Ovary (tissue), 9 donors: Measurements from ENCODE around the gene FZD8. TPM values are rescaled to one million over a fixed set of nuclear protein-coding genes. Genes with fewer than 3 reads are reported as not detected.

Experiments
- DNase-seq, 5 donors: peaks; one replicate each; pipeline ENCODE4 v3.0.0-alpha.2; 2019 to 2020
- H3K27ac ChIP-seq, 2 donors: fragments of 200-600 bp; one replicate each; pipeline versions ENCODE4 v1.5.1 to v1.8.0; 2019 to 2022
- H3K27me3 ChIP-seq: fragments of 200-600 bp; one replicate; pipeline ENCODE4 v1.8.0; 2022
- H3K36me3 ChIP-seq: fragments of 200-600 bp; sonication (generic); one replicate; pipeline ENCODE4 v1.5.1; 2019
- H3K4me1 ChIP-seq: one replicate; pipeline ENCODE4 v1.8.1; 2013; ENCODE audit warnings: mild to moderate bottlenecking, moderate library complexity; ENCODE audit not compliant: insufficient read depth
- H3K4me3 ChIP-seq: fragments of 200-600 bp; sonication (generic); one replicate; pipeline ENCODE4 v1.5.1; 2017
- H3K9me3 ChIP-seq, 2 donors: fragments of 200-600 bp in 1 of 2; sonication (generic) in 1 of 2; one replicate each; pipeline versions ENCODE4 v1.5.1 to v1.8.1; 2013 to 2019; ENCODE audit warnings: mild to moderate bottlenecking in 1 of 2, moderate library complexity in 1 of 2
- CTCF ChIP-seq, 3 donors: fragments of 450-650 bp in 2 of 3; fragments of 200-600 bp in 1 of 3; IDR thresholded peaks; one replicate each; pipeline versions ENCODE4 v1.5.1 to v1.8.0; 2016 to 2022; ENCODE audit warnings: antibody characterized with exemption in 3 of 3, mild to moderate bottlenecking in 1 of 3
- EP300 ChIP-seq: sonication (generic); formaldehyde crosslinking; IDR thresholded peaks from one replicate; pipeline ENCODE4 v1.6.1; 2017; ENCODE audit warnings: antibody characterized with exemption
- POLR2A ChIP-seq: fragments of 450-650 bp; IDR thresholded peaks from one replicate; pipeline ENCODE4 v1.6.1; 2017; ENCODE audit warnings: antibody characterized with exemption, mild to moderate bottlenecking, moderate library complexity
- WGBS, 3 donors: extraction: QIAGEN DNeasy Blood & Tissue Kit in 1 of 3; methylation state at CpG; one replicate each; pipeline versions ENCODE4 v1.1.5 to v1.1.7; 2013 to 2017; 5-methylcytosine and 5-hydroxymethylcytosine counted together
- intact Hi-C, 4 donors: fragments of 100-400 bp; cut with DNase I; formaldehyde crosslinking; loops; one replicate each; pipeline versions ENCODE4 v1.11.0 to v1.15.1; 2022 to 2023
- polyA plus RNA-seq, 2 donors: library from polyadenylated mRNA; stranded (reverse); fragments of 200-250 nt in 1 of 2; fragments of 350-450 nt in 1 of 2; fragmentation: Illumina TruSeq in 1 of 2; extraction: RNeasy Lipid Tissue Mini Kit (QIAGEN cat#74804) in 1 of 2; gene quantifications; one replicate each; pipeline ENCODE4 v1.2.3, GENCODE V29; 2013 to 2014
- total RNA-seq, 7 donors: library from RNA; depleted of rRNA in 2 of 7; stranded (reverse); fragments of >200 nt in 2 of 7; fragmentation: NEBNext Ultra II Directional in 3 of 7; extraction: Animal tissue kit (Norgen Biotek cat#: 25700) in 3 of 7; gene quantifications; one replicate each; pipeline versions ENCODE4 v1.1.0 to v1.2.4, GENCODE V29; 2016 to 2023
- donor health status: DM: no; HTN: no; CAD: no; lungs with moderate emphysema.
- donor health status: DM: no; HTN: no; CAD: no.
- donor health status: Bipolar disorder and iron deficiency.
- donor health status: DM: yes; HTN: yes; CAD: no.
- donor health status: DM: no; HTN: no; CAD: no.
- donor health status: DM: yes; HTN: yes; CAD: no.

FZD8 gene
- total and polyA plus RNA-seq, 9 donors, result 1.4 to 14.9 (median 3.4) TPM

GRCh38 chr10:35644050-35644950 lies 2.2 kb upstream of the FZD8 start:
- no peak overlapping the region for H3K27ac ChIP-seq
- peak in 3 of 5 donors; percentile 10 to 21 (median 20) for DNase-seq
- WGBS, 3 donors, result 5 to 9% (median 7%) methylated on average over 13 of the region's 13 CpGs
- no peaks in the 10 kb centered on the region for H3K9me3 ChIP-seq
- H3K36me3 ChIP-seq, result no peaks in the 10 kb centered on the region
- no peak for TF ChIP-seq EP300
- H3K4me3 ChIP-seq, result peak overlapping the region; percentile 57
- no peaks in the 10 kb centered on the region for H3K27me3 ChIP-seq
- intact Hi-C loops, result no loop called here
- peaks cover 9% of the 10 kb centered on the region for H3K4me1 ChIP-seq

- DNase-seq, result peak; percentile 67 to 83 (median 80)
- H3K36me3 ChIP-seq, result no peaks in the 10 kb centered on the region
- peak overlapping the region; percentile 57 for H3K4me3 ChIP-seq
- peaks cover 9% of the 10 kb centered on the region for H3K4me1 ChIP-seq
- peak overlapping the region; percentile 2 to 23 for H3K27ac ChIP-seq
- H3K9me3 ChIP-seq, result no peaks in the 10 kb centered on the region
- intact Hi-C loops, result loop anchor here in 1 of 4 donors (2.0 kb wide), 1 partner anchor 1129 kb away; no protein-coding TSS in a partner anchor
- TF ChIP-seq EP300 (no peak), POLR2A (no peak), CTCF (IDR thresholded peaks at IDR 0.05) (no peak)
- H3K27me3 ChIP-seq, result no peaks in the 10 kb centered on the region
- 0 to 1% (median 0%) methylated on average over 42 of the region's 42 CpGs for WGBS, 3 donors
Observed at GRCh38 chr10:35643151-35644049, 1.3 kb upstream of the FZD8 start.

- Histone ChIP-seq H3K36me3 (no peaks in the 10 kb centered on the region), H3K4me3 (peak overlapping the region; percentile 57), H3K9me3 (no peaks in the 10 kb centered on the region), H3K4me1 (peaks cover 9% of the 10 kb centered on the region), H3K27ac (no peak overlapping the region), H3K27me3 (no peaks in the 10 kb centered on the region)
- TF ChIP-seq EP300 (no peak), POLR2A (no peak), CTCF (IDR thresholded peaks at IDR 0.05) (no peak)
- WGBS, 3 donors, result 0 to 2% (median 1%) methylated on average over 17 of the region's 17 CpGs
- peak in 2 of 5 donors; percentile 9 to 15 for DNase-seq
- intact Hi-C loops, result loop anchor here in 1 of 4 donors (2.0 kb wide), 1 partner anchor 1130 kb away; no protein-coding TSS in a partner anchor
Observed at GRCh38 chr10:35642793-35643114, 658 bp upstream of the FZD8 start.

- H3K27me3 ChIP-seq, result no peaks in the 10 kb centered on the region
- DNase-seq, result no peak
- H3K4me3 ChIP-seq, result peak overlapping the region; percentile 57
- no peaks in the 10 kb centered on the region for H3K9me3 ChIP-seq
- TF ChIP-seq POLR2A (no peak), EP300 (no peak), CTCF (IDR thresholded peaks at IDR 0.05) (no peak)
- peaks cover 9% of the 10 kb centered on the region for H3K4me1 ChIP-seq
- peak overlapping the region; percentile 45 to 71 for H3K27ac ChIP-seq
- H3K36me3 ChIP-seq, result no peaks in the 10 kb centered on the region
- intact Hi-C loops, result loop anchor here in 1 of 4 donors (2.0 kb wide), 1 partner anchor 1131 kb away; no protein-coding TSS in a partner anchor
- 0 to 2% (median 0%) methylated on average over 13 to 54 of the region's 54 CpGs for WGBS, 3 donors
Observed at GRCh38 chr10:35641676-35642034, 441 bp downstream of the FZD8 start.
